ENCODE results near the gene PSTPIP1.

PSTPIP1 gene

DNA sequence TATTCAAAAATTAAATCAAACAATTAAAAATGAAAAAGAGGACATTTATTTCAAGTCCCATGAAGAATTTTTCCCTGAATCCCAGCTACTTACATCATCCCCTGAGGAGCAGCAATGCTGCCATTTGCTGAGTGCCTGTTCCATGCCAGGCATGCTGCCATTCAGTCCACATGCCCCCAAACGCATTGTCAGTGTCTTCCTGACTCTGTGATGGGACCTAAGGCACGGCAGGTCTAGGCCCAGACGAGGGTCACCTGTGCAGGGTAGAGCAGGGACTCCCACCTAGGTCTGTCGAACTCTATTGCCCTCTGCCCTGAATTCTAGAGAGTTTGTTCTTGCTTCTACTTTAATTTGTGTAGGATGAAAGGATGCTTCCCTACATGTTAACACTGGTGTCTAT is 7.0 kb downstream of the PSTPIP1 start:
- no peak for DNase-seq

DNA sequence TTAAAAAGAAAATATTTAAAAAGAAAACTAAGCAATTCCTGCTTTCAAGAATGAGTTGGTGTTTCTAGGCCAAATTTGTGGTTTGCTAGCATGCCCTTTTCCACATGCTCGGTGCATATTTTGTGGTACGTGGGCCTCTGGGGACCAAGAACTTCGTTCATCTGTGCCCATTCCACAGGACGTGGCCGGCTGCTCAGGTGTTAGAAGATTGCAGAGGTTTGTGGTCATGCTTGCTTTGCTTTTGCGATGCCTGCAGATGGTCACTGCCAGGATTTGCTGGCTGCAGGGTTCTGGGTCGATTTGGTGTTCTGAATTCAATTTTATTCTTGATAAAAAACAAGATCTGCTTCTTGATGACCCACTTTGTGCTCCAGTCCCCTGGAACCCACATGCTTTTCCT is 7.5 kb downstream of the PSTPIP1 start:
- DNase-seq = no peak

DNA sequence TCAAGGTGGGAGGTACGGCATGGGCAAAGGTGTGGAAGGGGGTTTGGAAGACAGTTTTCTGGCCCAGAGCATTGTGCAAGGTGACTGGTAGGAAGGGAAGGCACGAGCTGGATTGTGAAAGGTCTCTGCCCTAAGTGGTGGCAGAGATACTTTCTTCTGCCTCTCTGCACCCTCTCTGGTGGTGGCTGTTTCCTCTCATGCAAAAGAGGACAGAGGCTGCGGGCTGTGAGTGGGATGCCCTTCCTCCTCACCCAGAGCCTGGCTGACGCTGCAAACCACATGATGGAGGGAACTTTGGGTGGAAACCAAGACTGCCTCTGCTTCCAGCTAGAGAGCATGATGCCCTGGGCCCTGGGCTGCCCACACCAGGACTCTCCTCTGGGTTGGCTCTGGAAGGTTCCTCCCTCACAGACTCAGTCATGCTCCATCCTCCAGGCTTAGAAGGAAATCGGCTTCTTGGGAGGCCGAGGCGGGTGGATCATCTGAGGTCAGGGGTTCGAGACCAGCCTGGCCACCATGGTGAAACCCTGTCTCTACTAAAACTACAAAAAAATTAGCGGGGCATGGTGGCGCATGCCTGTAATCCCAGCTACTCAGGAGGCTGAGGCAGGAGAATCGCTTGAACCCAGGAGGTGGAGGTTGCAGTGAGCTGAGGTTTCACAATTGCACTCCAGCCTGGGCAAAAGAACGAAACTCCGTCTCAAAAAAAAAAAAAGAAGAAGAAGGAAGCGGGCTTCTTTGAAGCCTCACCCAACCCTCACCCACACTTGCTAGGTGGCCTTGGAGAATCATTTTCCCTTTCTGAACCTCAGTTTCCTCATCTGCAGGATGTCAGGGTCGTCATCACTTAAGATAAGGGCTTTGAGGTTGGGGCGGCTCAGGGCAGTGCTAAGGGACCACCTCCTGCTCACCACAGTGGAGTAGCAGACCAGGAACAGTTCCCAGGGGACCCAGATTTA is 8.3 kb downstream of the PSTPIP1 start:
- no peak for DNase-seq

DNA sequence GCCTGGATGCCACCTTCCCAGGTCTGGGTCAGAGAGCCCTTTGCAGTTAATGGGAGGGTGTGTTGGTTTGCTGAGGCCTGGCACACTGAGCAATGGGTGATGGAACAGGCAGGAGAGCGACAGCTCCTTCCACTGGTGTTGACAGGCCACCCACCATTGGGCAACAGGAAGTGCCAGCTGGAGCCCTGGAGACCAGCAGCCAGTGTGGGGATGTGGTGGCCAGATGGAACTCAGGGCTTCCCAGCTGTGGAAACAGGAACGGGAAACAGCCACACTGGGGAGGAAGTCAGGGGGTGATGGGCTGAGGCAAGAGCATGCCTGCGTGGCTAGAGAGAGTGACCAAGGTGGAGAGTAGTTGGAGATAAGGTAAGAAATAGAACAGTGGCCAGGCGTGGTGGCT is 9.3 kb downstream of the PSTPIP1 start:
- DNase-seq = no peak

DNA sequence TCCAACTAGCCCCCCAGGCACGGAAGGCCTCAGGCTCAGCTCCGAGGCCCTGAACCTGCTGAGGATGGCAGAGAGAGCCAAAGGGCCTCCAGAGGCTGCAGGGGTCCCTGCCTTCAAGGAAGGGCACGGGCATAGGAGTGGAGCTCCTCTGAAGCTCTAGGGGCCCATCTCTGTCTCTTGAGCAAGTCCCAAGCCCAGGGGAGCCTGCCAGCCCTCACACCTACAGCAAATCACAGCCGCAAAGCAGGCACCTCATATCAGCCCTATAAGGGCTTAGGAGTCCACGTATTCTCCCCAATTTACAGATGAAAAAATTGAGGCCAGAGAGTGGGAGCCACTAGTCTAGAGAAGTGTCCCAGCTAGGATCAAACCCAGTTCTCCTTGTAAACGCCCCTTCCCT is 14.2 kb downstream of the PSTPIP1 start:
- DNase-seq = no peak

DNA sequence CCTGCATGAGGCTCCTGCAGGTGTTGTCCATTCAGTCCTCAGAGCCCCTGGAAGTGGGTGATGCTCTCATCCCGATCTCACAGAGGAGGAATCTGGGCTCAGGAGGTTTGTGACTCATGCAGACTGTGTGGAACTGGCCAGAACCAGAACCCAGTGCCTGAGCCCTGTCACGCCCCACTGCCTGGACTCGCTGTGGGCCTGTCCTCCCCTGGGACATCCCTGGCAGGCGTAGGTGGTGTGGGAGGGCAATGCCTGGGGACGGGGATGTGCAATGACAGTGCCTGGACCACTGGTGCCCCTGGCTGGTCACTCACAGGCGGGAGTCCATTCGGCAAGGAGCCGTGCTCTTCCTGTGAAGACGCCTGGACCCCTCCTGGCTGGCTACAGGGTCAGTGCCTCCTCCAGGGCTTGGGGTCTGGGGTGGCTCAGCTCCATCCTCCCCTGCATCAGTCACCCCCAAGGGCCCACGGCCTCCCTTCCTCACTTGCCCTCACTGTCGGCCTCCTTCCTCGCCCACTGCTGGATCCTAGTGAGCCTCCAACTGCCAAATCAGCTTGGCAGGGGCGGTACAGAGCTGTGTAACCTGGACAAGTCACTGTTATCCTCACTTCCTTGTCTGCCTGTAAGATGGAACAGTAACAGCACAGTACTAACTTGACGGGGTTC is 14.9 kb downstream of the PSTPIP1 start:
- no peak for DNase-seq

DNA sequence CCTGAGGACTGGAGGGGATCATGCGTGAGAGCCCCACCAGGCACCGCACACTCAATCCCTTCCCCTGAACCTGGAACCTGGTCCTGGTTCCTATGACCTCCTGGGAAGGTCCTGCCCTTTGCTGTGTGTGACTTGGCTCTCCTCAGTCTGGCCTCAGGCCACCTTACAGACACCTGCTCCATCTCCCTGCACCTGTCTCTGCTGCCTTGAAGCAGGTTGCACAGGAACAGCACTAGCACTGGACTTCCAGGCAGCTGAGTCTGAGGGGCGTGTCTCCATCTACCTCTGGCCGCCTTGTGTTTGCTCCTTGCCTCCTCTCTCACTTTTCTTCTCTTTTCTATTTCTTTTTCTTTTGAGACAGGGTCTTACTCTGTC is 15.4 kb downstream of the PSTPIP1 start:
- no peak for DNase-seq

DNA sequence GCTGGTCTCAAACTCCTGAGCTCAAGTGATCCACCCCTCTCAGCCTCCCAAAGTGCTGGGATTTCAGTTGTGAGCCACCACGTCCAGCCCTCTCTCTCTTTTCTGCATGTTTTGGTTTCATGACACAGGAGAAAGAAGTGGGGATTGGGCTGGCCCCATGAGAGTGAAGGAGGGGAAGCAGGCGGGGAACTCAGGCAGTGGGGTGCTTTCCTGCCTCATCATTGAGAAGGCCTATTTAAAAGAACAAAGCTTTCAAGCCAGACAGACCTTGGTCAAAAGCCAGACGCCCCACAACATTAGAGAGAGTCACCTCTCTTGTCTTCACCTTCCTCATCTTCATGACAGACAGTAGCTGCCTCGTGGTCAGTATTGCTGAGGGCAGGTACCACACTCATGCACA is 15.9 kb downstream of the PSTPIP1 start:
- DNase-seq = no peak

DNA sequence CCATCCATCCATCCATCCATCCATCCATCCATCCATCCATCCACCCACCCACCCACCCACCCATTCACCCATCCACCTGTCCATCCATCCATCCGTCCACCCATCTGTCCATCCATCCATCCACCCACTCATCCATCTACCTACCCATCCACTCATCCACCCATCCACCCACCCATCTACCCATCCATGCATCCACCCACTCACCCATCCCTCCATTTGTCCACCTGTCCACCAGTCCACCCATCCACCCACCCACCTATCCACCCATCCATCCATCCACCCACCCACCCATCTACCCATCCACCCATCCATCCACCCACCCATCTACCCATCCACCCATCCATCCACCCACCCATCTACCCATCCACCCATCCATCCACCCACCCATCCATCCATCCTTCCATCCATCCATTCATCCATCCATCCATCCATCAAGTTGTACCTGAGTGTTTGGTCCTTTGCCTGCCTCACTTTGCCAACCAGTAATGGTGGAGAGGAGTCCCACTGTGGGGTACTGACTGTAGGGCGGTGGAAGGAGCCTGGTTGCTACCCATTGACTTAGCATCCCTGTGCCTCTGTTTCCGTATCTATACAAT is 17.3 kb downstream of the PSTPIP1 start:
- DNase-seq = no peak

DNA sequence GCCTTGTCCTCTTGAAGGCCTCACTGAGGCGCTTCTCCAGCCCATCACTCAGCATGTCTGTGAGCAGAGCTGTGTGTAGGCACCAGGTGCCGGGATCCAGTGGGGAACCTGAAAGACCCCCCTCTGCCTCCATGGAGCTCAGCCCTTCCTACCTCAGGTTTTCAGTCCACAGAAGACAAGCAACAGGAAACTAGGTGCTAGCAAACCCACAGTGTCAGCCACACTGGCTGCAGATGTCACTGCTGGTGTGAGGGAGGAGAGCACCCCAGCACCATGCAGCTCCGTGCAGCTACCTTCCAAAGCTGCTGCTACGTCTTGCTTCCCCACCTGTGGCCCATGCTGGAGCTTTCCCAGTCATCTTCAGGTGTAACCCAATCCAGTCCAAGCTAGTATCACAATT is 17.9 kb downstream of the PSTPIP1 start:
- DNase-seq = no peak

DNA sequence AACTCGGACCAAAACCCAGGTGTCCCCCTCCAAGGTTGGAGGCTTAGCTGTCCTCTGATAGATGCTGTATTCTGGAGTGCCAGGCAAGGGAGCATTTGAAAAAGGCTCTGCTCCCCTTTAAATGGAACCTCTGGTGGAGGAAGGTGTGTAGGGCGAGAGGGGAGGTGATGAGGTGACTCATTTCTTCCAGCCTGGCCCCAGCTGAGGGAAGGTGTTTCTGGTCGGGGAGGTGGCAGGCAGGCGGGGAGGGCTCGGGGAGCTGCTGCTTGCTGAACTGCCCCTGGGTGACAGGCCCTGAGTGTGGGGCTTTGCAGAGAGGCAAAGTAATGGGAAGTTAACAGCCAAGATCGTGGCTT is 18.8 kb downstream of the PSTPIP1 start:
- no peak for DNase-seq

DNA sequence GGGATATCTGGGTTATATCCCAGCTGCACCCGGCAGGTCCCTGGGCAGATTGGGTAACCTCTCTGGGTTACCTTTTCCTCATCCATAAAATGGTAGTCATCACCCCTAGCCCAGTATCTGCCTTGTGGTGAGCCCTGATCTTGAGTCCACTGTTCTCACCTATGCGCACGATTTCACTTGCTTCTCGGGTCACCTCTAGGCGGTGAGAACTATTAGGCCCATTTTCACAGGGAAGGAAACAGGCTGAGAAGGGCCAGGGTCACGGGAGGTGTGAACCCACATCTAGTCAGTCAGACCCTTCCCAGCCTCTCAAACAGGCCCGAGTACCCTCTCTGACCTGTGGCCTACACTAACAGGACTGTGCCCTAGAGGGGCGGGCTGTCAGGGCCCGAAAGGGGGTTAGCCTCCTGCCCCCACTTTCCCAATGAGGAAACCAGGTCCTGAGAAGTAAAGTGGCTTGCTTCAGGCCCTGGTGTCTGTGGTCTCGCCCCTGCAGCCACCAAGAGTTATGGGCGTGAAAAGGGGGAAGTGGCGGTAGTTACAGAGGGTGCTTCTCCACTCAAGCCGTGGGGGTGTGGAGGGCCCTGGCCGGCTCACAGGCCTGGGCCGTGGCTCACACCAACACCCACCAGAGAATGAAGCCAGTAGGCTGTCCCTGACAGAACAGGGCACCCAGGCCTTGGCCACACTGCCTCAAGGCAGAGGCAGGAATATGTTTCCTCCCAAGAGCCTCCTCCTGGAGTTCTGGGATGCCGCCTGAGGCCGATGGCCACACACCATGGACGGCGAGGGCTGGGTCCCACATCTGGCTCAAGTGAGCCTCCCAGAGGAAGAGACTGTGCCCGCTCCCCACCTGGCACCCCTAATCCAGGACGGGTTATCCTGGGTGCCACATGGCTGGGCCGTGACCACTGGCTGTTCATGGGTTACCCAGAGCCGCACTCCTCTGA is 19.5 kb downstream of the PSTPIP1 start:
- DNase-seq = no peak

DNA sequence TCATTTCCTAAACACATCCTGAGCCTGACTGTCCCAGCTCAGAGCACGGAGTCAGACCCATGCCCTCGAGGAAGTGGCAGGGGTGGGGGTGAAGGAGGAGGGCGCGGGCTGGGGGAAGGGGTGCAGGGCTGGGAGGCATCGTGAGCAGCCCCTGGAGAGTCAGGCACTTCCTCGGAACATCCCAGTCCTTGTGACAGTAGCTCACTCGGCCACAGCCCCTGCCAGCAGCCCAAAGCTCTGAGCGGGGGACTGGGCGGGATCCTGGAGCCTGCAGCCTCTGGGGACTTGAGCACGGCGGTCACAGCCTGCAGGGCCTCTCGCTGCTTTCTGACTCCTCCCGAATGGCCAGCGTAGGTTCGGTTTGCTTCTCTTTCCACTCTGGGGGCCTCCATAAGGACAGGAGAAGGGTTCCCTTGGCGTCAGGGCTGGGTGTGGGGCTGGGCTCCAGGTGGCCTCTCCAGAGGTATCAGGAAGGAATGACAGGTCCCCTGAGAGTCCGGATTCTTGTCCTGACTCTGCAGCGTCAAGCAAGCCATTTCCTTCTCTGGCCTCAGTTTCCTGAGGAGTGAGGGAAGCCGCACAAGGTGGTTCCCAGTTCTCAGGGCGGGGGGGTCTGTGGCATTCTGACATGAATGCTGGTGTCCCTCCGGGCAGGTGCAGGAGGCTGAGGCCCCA is 20.9 kb downstream of the PSTPIP1 start:
- DNase-seq = no peak

DNA sequence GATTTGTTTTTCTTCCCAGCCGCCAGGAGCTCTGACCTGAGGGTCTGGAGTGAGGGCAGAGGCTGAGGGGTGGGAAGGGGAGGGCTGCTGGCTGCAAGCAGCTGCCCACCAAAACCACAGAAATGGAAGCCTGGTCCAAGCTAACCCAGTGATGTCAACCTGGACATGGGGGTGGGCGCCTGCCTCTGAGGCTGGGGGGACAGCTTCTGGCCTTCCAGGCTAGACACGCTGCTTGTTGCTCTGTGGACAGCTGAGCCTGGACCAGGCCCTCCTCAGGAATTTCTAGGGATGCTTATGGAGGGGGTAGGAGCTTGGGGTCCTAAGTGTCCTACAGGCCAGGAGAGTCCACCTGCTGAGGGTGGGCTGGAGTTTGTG is 21.4 kb downstream of the PSTPIP1 start:
- no peak for DNase-seq

DNA sequence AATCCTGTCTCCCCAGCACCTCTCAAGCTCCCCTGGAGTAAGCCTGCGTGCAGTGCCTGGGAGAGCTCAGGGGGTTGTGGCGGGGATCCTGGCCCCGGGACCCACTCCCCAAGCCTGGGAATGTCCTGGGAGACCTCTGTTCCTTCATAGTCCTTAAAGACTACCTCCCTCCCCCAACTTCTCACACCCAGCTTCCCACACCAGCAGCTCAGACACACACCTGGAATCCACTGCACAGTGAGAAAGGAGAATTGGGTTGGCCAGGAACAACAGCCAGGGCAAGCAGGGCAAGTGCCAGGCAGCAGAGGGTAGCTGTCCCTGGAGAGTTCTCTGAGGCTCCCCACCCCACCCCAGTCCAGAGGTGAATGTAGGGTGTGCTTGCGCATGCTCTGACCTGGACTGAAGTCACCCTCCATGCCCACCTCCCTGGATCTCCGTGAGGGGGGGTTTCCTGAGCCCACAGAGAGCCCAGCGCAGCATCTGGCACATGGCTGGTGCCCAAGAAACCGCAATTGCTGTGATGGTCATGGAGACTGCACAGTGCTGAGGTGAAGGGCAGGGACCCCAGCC is 22.2 kb downstream of the PSTPIP1 start:
- no peak for DNase-seq

DNA sequence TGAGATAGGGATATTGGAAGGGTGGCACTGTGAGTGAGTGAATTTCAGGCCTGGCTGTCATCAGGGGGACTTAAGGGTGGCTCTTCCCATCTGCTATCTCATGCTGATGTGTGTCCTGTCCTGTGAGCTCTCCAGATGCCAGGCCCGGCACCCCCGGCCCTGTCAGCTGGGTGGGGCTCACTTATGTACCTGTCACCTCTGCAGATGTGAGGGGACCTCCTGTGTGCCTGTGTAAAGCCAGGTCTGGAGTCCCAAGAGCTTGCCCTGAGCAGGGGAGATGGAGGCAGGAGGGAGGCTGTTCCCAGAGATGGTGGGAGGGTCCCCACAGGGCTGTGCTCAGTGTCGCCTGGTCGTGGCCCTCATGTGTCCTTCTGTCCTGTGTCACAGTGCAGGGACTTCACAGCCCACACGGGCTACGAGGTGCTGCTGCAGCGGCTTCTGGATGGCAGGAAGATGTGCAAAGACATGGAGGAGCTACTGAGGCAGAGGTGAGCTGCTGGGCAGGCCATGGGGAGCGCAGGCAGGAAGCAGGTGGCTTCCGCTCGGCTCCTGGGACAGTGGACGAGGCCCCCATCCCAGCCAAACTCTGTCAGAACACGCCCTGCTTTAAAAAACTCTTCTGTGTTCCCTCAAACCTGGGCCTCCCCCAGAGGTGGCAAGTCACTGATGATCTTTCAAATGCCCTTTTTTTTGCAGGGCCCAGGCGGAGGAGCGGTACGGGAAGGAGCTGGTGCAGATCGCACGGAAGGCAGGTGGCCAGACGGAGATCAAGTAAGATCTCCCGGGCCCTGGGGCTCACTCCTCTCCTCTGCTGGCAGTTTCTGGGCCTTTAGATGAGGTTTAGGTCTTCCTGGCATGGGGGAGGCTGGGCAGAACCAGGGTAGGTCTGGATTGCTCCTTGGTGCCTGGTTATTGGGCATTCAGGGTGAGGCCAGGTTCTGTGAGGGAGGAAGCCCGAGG is 23.1 kb downstream of the PSTPIP1 start:
- no peak for DNase-seq

DNA sequence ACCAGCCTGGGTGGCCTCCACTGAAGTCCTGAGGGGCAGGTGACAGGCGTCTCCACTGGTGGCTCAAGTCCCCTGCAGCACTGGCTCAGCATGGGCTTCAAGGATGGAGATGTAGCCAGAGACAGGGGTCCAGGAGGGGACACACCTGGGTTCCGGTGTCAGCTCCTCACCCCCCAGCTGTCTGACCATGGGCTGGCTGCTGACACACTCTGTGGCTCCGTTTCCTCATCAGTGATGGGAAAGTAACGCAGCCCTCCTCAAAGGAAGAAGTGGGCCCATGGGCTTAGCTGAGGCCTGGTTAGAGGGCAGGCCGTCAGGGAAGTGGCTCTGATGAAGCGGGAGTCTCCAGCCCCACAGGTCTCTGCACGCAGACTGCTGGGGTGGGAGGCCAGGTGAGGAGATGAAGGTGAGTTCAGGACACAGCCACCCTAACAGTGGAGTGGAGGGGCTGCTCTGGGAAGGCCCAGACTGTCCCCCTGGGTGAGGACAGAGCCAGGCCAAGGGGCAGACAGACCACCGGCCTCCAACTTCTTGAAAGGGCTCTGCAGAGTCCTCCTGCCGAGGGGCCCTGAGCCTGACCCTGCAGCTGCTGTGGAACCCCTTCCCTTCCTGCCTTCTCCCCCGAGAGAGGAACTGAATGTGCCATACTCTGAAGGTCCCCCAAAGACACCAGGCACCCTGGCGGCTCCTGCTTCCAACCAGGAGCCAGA is 24.0 kb downstream of the PSTPIP1 start:
- no peak for DNase-seq

DNA sequence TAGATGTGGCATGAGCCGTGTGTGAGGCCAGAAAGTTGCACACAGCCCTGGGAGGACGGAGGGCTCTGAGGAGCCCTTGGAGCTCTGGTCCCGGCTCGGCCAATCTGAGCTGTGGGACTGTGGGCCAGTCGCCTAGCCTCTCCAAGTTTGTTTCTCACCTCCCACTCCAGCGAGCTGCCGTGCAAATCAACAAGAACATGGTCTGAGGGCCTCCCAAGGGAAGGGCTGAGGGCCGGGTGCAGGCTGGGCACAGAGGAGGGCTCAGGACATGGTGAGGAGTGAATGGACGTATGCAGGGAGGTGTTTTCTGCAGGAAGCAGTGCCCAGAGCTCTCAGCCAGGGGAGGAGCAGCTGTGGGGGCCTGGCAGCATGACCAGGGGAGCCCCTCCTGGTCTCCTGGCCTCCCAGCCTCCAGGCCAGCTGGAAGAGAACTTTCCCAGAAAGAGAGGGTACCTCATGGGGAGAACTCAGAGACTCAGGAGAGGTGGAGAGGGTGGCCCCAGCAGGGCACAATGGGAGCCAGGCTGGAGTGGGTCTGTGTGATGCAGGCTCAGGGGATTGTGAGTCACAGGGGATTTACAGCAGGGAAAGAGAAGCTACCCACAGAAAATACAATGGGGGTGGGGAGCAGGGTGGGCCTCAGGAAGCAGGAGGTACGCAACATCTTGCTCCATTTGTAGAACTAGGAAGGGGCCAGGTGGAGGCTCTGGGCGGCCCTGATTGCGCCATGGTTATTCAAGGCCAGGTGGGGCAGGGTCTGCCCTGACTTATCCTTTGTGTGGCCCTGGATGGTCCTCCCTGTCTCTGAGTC is 24.8 kb downstream of the PSTPIP1 start:
- no peak for DNase-seq
